GM12878 (cell line): ENCODE data around the gene GMPPA. TPM values are rescaled to one million over a fixed set of nuclear protein-coding genes. Genes with fewer than 3 reads are reported as not detected.
A peak's percentile ranks its signal among the peaks of the same experiment; 100 is the strongest.

Experiments
- ATAC-seq: fragments of 200-7000 bp; cut with Tn5 transposase; 3 replicates; pipeline ENCODE4 v1.9.1; 2020; ENCODE audit warnings: mild to moderate bottlenecking, moderate library complexity
- BruUV-seq: library from RNA; stranded (reverse); fragments of 400-500 nt; replicated peaks from 2 replicates; lab custom pipeline; 2021; lab: Mats Ljungman, UMichigan
- CTCF ChIA-PET: fragments of 300-600 bp; sonication (Branson Sonifier 250); formaldehyde crosslinking; extraction: SDS; loops from one replicate; lab custom pipeline; 2021; ENCODE audit warnings: inconsistent platforms; lab: Yijun Ruan, JAX
- POLR2A ChIA-PET: fragments of 350-600 bp; formaldehyde crosslinking; extraction: SDS; loops from one replicate; lab custom pipeline; 2021; ENCODE audit warnings: inconsistent platforms; lab: Charles Lee
- RAD21 ChIA-PET: fragments of 300-600 bp; sonication (Branson Sonifier 250); formaldehyde crosslinking; loops from one replicate; lab custom pipeline; 2023; ENCODE audit warnings: antibody characterized with exemption; ENCODE audit not compliant: unreplicated experiment; lab: Charles Lee
- SMC1A ChIA-PET: fragments of 300-600 bp; sonication (Branson Sonifier 250); formaldehyde crosslinking; loops from one replicate; lab custom pipeline; 2023; ENCODE audit not compliant: unreplicated experiment, uncharacterized antibody; lab: Charles Lee
- DNase-seq: peaks from one replicate; pipeline ENCODE4 v3.0.0-alpha.2; 2011; ENCODE audit warnings: low read depth, low spot score
- FAIRE-seq: peaks from 3 replicates; lab custom pipeline; 2011; peaks lifted over from hg19 to GRCh38; lab: Jason Lieb, UNC
- H2AFZ ChIP-seq: 2 replicates; pipeline ENCODE4 v1.6.0; 2011; ENCODE audit warnings: low read depth, low read length, control low read depth; ENCODE audit not compliant: control insufficient read depth
- H3K27ac ChIP-seq: 2 replicates; pipeline ENCODE4 v1.5.1; 2011; ENCODE audit warnings: control low read depth; ENCODE audit not compliant: control insufficient read depth, insufficient read depth
- H3K27me3 ChIP-seq, 2 experiments: replicated peaks in 1 of 2; 2 replicates each; pipeline versions ENCODE4 v1.6.0 to v1.6.1; 2011; ENCODE audit warnings: low read length in 1 of 2; ENCODE audit not compliant: control insufficient read depth in 2 of 2, insufficient read depth in 2 of 2
- H3K36me3 ChIP-seq, 2 experiments: 2 replicates each; pipeline ENCODE4 v1.5.1; 2011; ENCODE audit warnings: low read length in 1 of 2; ENCODE audit not compliant: control insufficient read depth in 2 of 2, insufficient read depth in 2 of 2
- H3K4me1 ChIP-seq: 2 replicates; pipeline ENCODE4 v1.6.1; 2011; ENCODE audit warnings: mild to moderate bottlenecking, low read length, moderate library complexity, mixed read lengths; ENCODE audit not compliant: control insufficient read depth, insufficient read depth
- H3K4me2 ChIP-seq: 2 replicates; pipeline ENCODE4 v1.6.0; 2011; ENCODE audit warnings: control low read depth; ENCODE audit not compliant: control insufficient read depth, insufficient read depth
- H3K4me3 ChIP-seq: fragments of 200-600 bp; sonication (generic); 2 replicates; pipeline ENCODE4 v1.5.1; 2016
- H3K79me2 ChIP-seq: 2 replicates; pipeline ENCODE4 v1.6.0; 2011; ENCODE audit warnings: low read length; ENCODE audit not compliant: control insufficient read depth, insufficient read depth
- H3K9ac ChIP-seq: 2 replicates; pipeline ENCODE4 v1.8.0; 2011; ENCODE audit warnings: low read length, control low read depth, mixed read lengths; ENCODE audit not compliant: control insufficient read depth, insufficient read depth
- H3K9me3 ChIP-seq: replicated peaks from 3 replicates; pipeline ENCODE4 v1.5.1; 2011; ENCODE audit warnings: mild to moderate bottlenecking, low read length; ENCODE audit not compliant: control insufficient read depth, insufficient read depth
- H4K20me1 ChIP-seq: 2 replicates; pipeline ENCODE4 v1.6.0; 2011; ENCODE audit not compliant: control insufficient read depth, insufficient read depth
- CTCF ChIP-seq, 3 experiments: IDR thresholded peaks in 2 of 3; conservative IDR thresholded peaks in 1 of 3; 2 replicates each; pipeline ENCODE4 v1.5.1; 2011; ENCODE audit warnings: low read depth in 3 of 3, low read length in 3 of 3, mild to moderate bottlenecking in 3 of 3, control low read depth in 2 of 3, moderate library complexity in 2 of 3, inconsistent platforms in 1 of 3, mixed read lengths in 1 of 3; ENCODE audit not compliant: control insufficient read depth in 2 of 3, insufficient read depth in 1 of 3; ENCODE audit errors: extremely low read depth in 1 of 3
- NFIC ChIP-seq: IDR thresholded peaks from 2 replicates; pipeline ENCODE4 v1.6.1; 2012; ENCODE audit warnings: low read depth, mild to moderate bottlenecking, inconsistent platforms, low read length, moderate library complexity
- NFYB ChIP-seq: IDR thresholded peaks from 2 replicates; pipeline ENCODE4 v1.6.1; 2011; ENCODE audit warnings: low read depth, mild to moderate bottlenecking, low read length, improper control_type of control experiment, moderate library complexity; ENCODE audit not compliant: insufficient read depth
- POLR2AphosphoS5 ChIP-seq: IDR thresholded peaks from 2 replicates; pipeline ENCODE4 v1.6.1; 2011; ENCODE audit warnings: mild to moderate bottlenecking, low read length, inconsistent platforms
- RAD51 ChIP-seq: fragments of 450-650 bp; IDR thresholded peaks from 2 replicates; pipeline ENCODE4 v1.6.1; 2016; ENCODE audit warnings: moderate library complexity, mild to moderate bottlenecking, inconsistent platforms
- USF1 ChIP-seq: IDR thresholded peaks from 2 replicates; pipeline ENCODE4 v1.6.1; 2011; ENCODE audit warnings: borderline replicate concordance, low read depth, mild to moderate bottlenecking, moderate library complexity, mixed read lengths, low read length; ENCODE audit not compliant: insufficient read depth; ENCODE audit errors: extremely low read length
- ZNF687 ChIP-seq: fragments of 450-650 bp; IDR thresholded peaks from 2 replicates; pipeline ENCODE4 v1.6.1; 2017; ENCODE audit warnings: mild to moderate bottlenecking, moderate library complexity
- WGBS: methylation state at CpG from one replicate; pipeline ENCODE4 v1.1.6; 2016; ENCODE audit warnings: low lambda C conversion rate; ENCODE audit not compliant: insufficient replicate concordance, insufficient coverage; ENCODE audit errors: missing lambda C conversion rate; 5-methylcytosine and 5-hydroxymethylcytosine counted together
- in situ Hi-C: fragments of 300-500 bp; cut with MboI; formaldehyde crosslinking; loops from 9 replicates; pipeline ENCODE4 v1.14.3; 2018; ENCODE audit warnings: mixed read lengths
- intact Hi-C: fragments of 100-400 bp; cut with micrococcal nuclease; formaldehyde crosslinking; loops from one replicate; pipeline ENCODE4 v1.14.2; 2022; ENCODE audit not compliant: unreplicated experiment
- polyA plus RNA-seq, 11 experiments: library from polyadenylated mRNA; depleted of rRNA in 4 of 11; unstranded in 6 of 11; stranded (reverse) in 5 of 11; fragments of >200 nt; fragmentation: Nextera tagmentation in 4 of 11; fragmentation: Illumina TruSeq in 1 of 11; extraction: Ambion mirVana in 4 of 11; extraction: Trizol in 1 of 11; gene quantifications; 1 replicate in 1 of 11; 2 replicates in 10 of 11; pipeline versions ENCODE4 v1.2.1 to v1.2.3, GENCODE V29; 2011 to 2016; ENCODE audit warnings: inconsistent platforms in 2 of 11, missing spikeins in 2 of 11, low read depth in 1 of 11
- total RNA-seq, 4 experiments: library from RNA; depleted of rRNA in 3 of 4; stranded (reverse); fragments of >200 nt in 3 of 4; fragmentation: Illumina TruSeq in 1 of 4; extraction: Trizol in 1 of 4; gene quantifications; 2 replicates each; pipeline versions ENCODE4 v1.2.1 to v1.2.3, GENCODE V29; 2013 to 2021
- TF ChIP-seq, protein P1 (sequence below): fragments of 450-650 bp; IDR thresholded peaks from 2 replicates; pipeline ENCODE4 v1.6.1; 2017; ENCODE audit warnings: borderline replicate concordance
- TF ChIP-seq, protein P2 (sequence below): fragments of 450-650 bp; conservative IDR thresholded peaks from 2 replicates; pipeline ENCODE4 v1.6.1; 2017; ENCODE audit warnings: mild to moderate bottlenecking, moderate library complexity
- TF ChIP-seq, protein P3 (sequence below): IDR thresholded peaks from 2 replicates; pipeline ENCODE4 v1.6.1; 2012; ENCODE audit warnings: low read depth, low read length, improper control_type of control experiment

Gene GMPPA
- total and polyA plus RNA-seq, 10 of the 15 experiments (the other 5 are each of a cell fraction or from before 2014, with no cell fraction given) = 1.9 to 83.2 (median 45.0) TPM

DNA sequence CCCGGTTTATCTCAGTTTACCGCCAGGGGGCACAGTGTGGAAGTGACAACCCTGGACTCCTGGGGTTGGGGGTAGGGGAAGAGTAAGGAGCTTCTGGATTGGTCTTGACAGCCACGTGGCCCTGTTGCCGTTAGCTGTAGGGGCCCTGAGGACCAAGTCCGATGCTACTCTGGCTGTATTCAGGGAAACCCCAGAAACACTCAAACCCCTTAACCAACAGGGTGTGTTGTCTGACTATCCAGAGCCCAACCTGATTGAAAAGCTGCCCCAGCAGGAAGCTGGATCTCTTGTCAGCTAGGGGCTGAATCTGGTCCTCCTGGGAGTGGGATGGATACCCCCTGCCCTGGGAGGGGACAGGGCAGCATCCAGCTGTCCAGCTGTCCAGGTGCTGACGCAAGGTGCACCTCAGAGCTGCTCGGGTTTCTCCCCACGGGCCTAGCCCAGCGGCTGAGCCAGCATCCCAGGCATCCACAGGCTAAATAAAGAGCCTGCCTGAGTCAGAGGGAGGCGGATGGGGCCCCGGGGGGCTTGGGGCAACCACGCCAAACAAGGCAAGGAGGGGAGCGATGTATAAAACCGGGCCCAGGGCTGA lies 3.1 kb upstream of the GMPPA start:
- WGBS = 25% methylated on average over 14 of the region's 14 CpGs
- Histone ChIP-seq H4K20me1 (no peaks in the 10 kb centered on the region), H3K4me3 (no peak overlapping the region), H3K9me3 (no peaks in the 10 kb centered on the region; the same call in 2 of the 3 replicates), H3K9ac (no peak overlapping the region), H3K27me3 (peaks cover 11 to 15% of the 10 kb centered on the region in 2 experiments), H3K36me3 (no peaks in the 10 kb centered on the region), H3K4me2 (no peak overlapping the region), H3K27ac (no peak overlapping the region), H3K4me1 (peaks cover 15% of the 10 kb centered on the region), H2AFZ (no peak overlapping the region; the same call in 1 of the 2 replicates), H3K79me2 (peaks cover 11% of the 10 kb centered on the region)
- ChIA-PET POLR2A (interaction anchor here (1.0 kb wide), 1 partner anchor 9 kb away, joined by 3 read pairs; no protein-coding TSS in a partner anchor), RAD21 (interaction anchor here (0.8 to 2.1 kb wide), 7 partner anchors 14 to 37 kb away, joined by 3 to 42 read pairs (median 7); no protein-coding TSS in a partner anchor), CTCF (interaction anchor here (0.6 to 11.4 kb wide), 26 partner anchors 9 to 418 kb away, joined by 3 to 224 read pairs (median 4); partner anchors contain the start of genes ASIC4, DNPEP and STK11IP), SMC1A (interaction anchor here (0.7 to 3.0 kb wide), 9 partner anchors 12 to 147 kb away, joined by 3 to 41 read pairs (median 4); no protein-coding TSS in a partner anchor)
- ATAC-seq (peak; percentile 58), DNase-seq (peak; percentile 21), FAIRE-seq (peak; percentile 89)
- intact Hi-C loops (loop anchor here (1.0 kb wide), 1 partner anchor 35 kb away; no protein-coding TSS in a partner anchor), in situ Hi-C loops (no loop called here)
- no TSS peak for BruUV-seq
- TF ChIP-seq RAD51 (peak; percentile 79), POLR2AphosphoS5 (no peak), ZNF687 (no peak), NFIC (no peak), USF1 (peak; percentile 82), NFYB (no peak), CTCF (IDR thresholded peaks at IDR 0.05 in 2 of 3, conservative IDR thresholded peaks at IDR 0.05 in 1 of 3; ENCODE audit: control insufficient read depth in 2 of 3, extremely low read depth in 1 of 3, insufficient read depth in 1 of 3, low read depth in 3 of 3, low read length in 3 of 3) (peak; percentile 50 to 52 (median 51))
- TF ChIP-seq, protein P1, sequence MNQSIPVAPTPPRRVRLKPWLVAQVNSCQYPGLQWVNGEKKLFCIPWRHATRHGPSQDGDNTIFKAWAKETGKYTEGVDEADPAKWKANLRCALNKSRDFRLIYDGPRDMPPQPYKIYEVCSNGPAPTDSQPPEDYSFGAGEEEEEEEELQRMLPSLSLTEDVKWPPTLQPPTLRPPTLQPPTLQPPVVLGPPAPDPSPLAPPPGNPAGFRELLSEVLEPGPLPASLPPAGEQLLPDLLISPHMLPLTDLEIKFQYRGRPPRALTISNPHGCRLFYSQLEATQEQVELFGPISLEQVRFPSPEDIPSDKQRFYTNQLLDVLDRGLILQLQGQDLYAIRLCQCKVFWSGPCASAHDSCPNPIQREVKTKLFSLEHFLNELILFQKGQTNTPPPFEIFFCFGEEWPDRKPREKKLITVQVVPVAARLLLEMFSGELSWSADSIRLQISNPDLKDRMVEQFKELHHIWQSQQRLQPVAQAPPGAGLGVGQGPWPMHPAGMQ = no peak
- TF ChIP-seq, protein P2, sequence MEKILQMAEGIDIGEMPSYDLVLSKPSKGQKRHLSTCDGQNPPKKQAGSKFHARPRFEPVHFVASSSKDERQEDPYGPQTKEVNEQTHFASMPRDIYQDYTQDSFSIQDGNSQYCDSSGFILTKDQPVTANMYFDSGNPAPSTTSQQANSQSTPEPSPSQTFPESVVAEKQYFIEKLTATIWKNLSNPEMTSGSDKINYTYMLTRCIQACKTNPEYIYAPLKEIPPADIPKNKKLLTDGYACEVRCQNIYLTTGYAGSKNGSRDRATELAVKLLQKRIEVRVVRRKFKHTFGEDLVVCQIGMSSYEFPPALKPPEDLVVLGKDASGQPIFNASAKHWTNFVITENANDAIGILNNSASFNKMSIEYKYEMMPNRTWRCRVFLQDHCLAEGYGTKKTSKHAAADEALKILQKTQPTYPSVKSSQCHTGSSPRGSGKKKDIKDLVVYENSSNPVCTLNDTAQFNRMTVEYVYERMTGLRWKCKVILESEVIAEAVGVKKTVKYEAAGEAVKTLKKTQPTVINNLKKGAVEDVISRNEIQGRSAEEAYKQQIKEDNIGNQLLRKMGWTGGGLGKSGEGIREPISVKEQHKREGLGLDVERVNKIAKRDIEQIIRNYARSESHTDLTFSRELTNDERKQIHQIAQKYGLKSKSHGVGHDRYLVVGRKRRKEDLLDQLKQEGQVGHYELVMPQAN = no peak
- TF ChIP-seq, protein P3, sequence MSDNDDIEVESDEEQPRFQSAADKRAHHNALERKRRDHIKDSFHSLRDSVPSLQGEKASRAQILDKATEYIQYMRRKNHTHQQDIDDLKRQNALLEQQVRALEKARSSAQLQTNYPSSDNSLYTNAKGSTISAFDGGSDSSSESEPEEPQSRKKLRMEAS = peak; percentile 53; the same call in 1 of the 2 replicates
